ENCODE measurements around the gene ADARB2.

GRCh38 chr10:1134156-1134555 lies 603.2 kb downstream of the ADARB2 start:
- TF ChIP-seq, protein P1, sequence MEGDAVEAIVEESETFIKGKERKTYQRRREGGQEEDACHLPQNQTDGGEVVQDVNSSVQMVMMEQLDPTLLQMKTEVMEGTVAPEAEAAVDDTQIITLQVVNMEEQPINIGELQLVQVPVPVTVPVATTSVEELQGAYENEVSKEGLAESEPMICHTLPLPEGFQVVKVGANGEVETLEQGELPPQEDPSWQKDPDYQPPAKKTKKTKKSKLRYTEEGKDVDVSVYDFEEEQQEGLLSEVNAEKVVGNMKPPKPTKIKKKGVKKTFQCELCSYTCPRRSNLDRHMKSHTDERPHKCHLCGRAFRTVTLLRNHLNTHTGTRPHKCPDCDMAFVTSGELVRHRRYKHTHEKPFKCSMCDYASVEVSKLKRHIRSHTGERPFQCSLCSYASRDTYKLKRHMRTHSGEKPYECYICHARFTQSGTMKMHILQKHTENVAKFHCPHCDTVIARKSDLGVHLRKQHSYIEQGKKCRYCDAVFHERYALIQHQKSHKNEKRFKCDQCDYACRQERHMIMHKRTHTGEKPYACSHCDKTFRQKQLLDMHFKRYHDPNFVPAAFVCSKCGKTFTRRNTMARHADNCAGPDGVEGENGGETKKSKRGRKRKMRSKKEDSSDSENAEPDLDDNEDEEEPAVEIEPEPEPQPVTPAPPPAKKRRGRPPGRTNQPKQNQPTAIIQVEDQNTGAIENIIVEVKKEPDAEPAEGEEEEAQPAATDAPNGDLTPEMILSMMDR (IDR thresholded peaks at IDR 0.05), result no peak
- TF ChIP-seq EP300 (IDR thresholded peaks at IDR 0.05) (no peak), POLR2AphosphoS5 (IDR thresholded peaks at IDR 0.05) (no peak)

Data from esophagus muscularis mucosa (tissue), 4 donors.